ENCODE measurements around the gene PSMG1. TPM values are rescaled to one million over a fixed set of nuclear protein-coding genes. Genes with fewer than 3 reads are reported as not detected.

Gene PSMG1
- total and polyA plus RNA-seq, 9 of the 15 experiments (the other 6 are each of a cell fraction or from before 2014, with no cell fraction given), result 54.5 to 427 (median 328) TPM

DNA sequence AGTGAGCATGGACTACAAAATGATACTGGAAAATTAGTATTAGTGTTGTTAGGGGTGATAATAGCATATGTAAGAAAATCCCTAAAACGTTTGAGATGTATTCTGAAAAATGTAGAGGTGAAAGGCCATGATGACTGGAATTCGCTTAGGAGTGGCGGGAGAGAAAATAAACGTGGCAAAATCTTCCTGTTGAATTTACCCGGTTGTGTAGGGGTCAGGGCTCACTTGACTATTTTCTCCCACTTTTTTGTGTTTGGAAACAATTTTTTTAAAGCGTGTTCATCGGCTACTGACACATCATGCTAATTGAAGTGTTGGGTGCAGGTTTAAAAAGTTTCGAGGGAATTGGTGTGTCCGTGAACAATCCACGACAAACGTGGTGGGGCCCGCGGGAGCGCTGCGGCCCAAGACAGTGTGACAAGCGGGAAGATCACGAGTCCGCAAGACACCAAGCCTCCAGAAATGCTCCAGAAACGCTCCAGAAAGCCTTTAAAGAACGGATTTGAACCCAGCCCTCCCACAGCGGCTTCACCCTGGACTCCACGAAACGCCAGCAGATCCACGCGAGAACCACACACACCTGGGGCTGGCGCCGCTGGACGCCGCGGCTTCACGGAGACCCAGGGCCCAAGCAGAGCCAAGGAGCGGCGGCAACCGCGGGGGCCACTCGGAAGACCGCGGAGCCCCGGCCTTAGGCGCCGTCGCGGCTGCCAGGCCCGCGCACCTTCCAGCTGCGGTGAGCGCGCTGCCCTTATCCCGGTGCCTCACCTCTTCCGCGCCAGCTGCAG lies 573 bp downstream of the PSMG1 start (continued):
- no peak for TF ChIP-seq KAT2B (IDR thresholded peaks at IDR 0.05; ENCODE audit: low read depth, low read length)
- 0 out of 2 replicates have a peak, but pooled peaks have one; percentile 24 for TF ChIP-seq MECOM (CRISPR knock-in tag; IDR thresholded peaks at IDR 0.05)
- no peak for TF ChIP-seq U2AF1 (optimal IDR thresholded peaks at IDR 0.05; ENCODE audit: low read depth, low read length)
- TF ChIP-seq USF2 (CRISPR knock-in tag; IDR thresholded peaks at IDR 0.05), result no peak
- TF ChIP-seq FUS (optimal IDR thresholded peaks at IDR 0.05; ENCODE audit: low read depth, low read length), result no peak
- TF ChIP-seq RBBP5 (IDR thresholded peaks at IDR 0.05; ENCODE audit: borderline replicate concordance, insufficient read depth, low read length, poor library complexity, severe bottlenecking), result peak; percentile 98
- TF ChIP-seq KLF6 (CRISPR knock-in tag; IDR thresholded peaks at IDR 0.05; ENCODE audit: borderline replicate concordance), result no peak
- TF ChIP-seq DMBX1 (CRISPR knock-in tag; IDR thresholded peaks at IDR 0.05; ENCODE audit: borderline replicate concordance), result no peak
- TF ChIP-seq PHB (CRISPR knock-in tag; IDR thresholded peaks at IDR 0.05), result 0 out of 2 replicates have a peak, but pooled peaks have one; percentile 53
- TF ChIP-seq RBM39 (optimal IDR thresholded peaks at IDR 0.05; ENCODE audit: low read depth, low read length), result no peak
- no peak for TF ChIP-seq C11orf30 (IDR thresholded peaks at IDR 0.05; ENCODE audit: low read depth)
- no peak for TF ChIP-seq CGGBP1 (CRISPR knock-in tag; IDR thresholded peaks at IDR 0.05)
- no peak for TF ChIP-seq DNMT1 (IDR thresholded peaks at IDR 0.05)
- no peak for TF ChIP-seq BRF1 (IDR thresholded peaks at IDR 0.05; ENCODE audit: borderline replicate concordance, extremely low read depth, insufficient read length)
- TF ChIP-seq PTRF (tag; IDR thresholded peaks at IDR 0.05), result no peak
- TF ChIP-seq IFI16 (CRISPR knock-in tag; IDR thresholded peaks at IDR 0.05), result no peak
- no peak for TF ChIP-seq SMARCC2 (IDR thresholded peaks at IDR 0.05; ENCODE audit: low read depth)
- 0 out of 2 replicates have a peak, but pooled peaks have one; percentile 88 for TF ChIP-seq ZNF511 (CRISPR knock-in tag; IDR thresholded peaks at IDR 0.05)
- TF ChIP-seq CBX3 (IDR thresholded peaks at IDR 0.05; ENCODE audit: borderline replicate concordance in 1 of 2, low read length in 2 of 2), result no peak
- TF ChIP-seq, protein P1, sequence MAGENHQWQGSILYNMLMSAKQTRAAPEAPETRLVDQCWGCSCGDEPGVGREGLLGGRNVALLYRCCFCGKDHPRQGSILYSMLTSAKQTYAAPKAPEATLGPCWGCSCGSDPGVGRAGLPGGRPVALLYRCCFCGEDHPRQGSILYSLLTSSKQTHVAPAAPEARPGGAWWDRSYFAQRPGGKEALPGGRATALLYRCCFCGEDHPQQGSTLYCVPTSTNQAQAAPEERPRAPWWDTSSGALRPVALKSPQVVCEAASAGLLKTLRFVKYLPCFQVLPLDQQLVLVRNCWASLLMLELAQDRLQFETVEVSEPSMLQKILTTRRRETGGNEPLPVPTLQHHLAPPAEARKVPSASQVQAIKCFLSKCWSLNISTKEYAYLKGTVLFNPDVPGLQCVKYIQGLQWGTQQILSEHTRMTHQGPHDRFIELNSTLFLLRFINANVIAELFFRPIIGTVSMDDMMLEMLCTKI (IDR thresholded peaks at IDR 0.05; ENCODE audit: partially characterized antibody), result no peak
- TF ChIP-seq, protein P2, sequence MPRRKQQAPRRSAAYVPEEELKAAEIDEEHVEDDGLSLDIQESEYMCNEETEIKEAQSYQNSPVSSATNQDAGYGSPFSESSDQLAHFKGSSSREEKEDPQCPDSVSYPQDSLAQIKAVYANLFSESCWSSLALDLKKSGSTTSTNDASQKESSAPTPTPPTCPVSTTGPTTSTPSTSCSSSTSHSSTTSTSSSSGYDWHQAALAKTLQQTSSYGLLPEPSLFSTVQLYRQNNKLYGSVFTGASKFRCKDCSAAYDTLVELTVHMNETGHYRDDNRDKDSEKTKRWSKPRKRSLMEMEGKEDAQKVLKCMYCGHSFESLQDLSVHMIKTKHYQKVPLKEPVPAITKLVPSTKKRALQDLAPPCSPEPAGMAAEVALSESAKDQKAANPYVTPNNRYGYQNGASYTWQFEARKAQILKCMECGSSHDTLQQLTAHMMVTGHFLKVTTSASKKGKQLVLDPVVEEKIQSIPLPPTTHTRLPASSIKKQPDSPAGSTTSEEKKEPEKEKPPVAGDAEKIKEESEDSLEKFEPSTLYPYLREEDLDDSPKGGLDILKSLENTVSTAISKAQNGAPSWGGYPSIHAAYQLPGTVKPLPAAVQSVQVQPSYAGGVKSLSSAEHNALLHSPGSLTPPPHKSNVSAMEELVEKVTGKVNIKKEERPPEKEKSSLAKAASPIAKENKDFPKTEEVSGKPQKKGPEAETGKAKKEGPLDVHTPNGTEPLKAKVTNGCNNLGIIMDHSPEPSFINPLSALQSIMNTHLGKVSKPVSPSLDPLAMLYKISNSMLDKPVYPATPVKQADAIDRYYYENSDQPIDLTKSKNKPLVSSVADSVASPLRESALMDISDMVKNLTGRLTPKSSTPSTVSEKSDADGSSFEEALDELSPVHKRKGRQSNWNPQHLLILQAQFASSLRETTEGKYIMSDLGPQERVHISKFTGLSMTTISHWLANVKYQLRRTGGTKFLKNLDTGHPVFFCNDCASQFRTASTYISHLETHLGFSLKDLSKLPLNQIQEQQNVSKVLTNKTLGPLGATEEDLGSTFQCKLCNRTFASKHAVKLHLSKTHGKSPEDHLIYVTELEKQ (CRISPR knock-in tag; IDR thresholded peaks at IDR 0.05), result no peak
- peak; percentile 31; the same call in 1 of the 2 replicates for TF ChIP-seq ELF1 (tag; IDR thresholded peaks at IDR 0.05)
